Measurements from ENCODE around the gene EVPL. TPM values are rescaled to one million over a fixed set of nuclear protein-coding genes. Genes with fewer than 3 reads are reported as not detected.

The EVPL gene
- total and polyA plus RNA-seq, 2 donors (not counting 3 experiments of a cell fraction or from before 2014, with no cell fraction given) = not detected

DNA sequence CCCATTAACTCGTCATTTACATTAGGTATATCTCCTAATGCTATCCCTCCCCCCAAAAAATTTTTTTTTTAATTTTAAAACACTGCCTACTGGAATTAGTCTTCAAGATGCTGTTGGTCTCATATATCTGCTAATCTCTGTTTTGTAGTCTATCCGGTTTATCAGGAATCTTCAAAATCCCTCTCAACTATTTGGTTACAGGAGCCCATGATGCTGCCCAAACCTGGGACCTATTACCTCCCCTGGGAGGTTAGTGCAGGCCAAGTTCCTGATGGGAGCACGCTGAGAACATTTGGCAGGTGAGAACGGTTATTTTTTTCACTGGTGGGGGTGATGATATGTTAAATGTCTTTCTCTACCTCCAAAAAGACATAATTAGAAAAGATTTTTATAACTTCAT is 41.1 kb downstream of the EVPL start:
- dilution Hi-C loops (cut with MboI; ENCODE audit: extremely low pct_ligation_motif_present, low sequenced_read_pairs) = no loop called here
- Histone ChIP-seq H3K4me3 (replicated peaks in 1 of 3; ENCODE audit: insufficient read depth in 1 of 3, low read depth in 1 of 3, low read length in 3 of 3) (no peak overlapping the region), H3K27ac (ENCODE audit: insufficient read depth, low read depth, low read length) (no peak overlapping the region)

DNA sequence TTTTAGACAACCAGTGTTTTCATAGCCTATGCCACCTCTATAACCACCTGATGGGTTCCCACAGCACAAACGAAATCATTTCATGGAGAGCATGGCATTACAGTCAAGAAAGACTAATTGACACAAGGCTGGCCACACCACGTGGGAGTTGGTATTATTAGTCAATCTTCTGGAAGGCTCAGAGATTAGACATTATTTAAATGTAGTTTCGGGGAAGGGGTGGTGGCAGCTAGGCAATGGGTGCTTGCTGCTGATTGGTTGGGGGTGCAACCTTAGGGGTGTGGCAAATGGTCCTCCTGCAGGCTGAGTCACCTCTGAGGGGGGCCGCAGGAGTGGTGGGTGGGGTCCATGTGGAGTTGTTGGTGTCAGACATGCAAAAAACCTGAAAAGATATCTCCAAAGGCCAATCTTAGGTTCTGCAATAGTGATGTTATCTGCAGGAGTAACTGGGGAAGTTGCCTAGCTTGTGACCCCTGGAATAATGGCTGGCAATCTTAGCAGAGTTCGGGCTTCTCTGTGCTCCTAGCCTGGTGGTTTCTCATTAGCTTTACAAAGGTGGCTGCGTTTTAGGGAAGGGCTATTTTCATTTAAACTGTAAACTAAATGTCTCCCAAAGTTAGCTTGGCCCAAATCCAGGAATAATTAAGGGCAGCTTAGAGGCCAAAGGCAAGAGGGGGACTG is 43.5 kb downstream of the EVPL start:
- TF ChIP-seq POLR2A (IDR thresholded peaks at IDR 0.05; ENCODE audit: low read depth, low read length) (no peak), GATA2 (IDR thresholded peaks at IDR 0.05; ENCODE audit: insufficient read depth, insufficient read length, low read depth, low read length) (no peak), POLR2AphosphoS5 (IDR thresholded peaks at IDR 0.05; ENCODE audit: insufficient read depth, low read depth, low read length) (no peak), MYC (IDR thresholded peaks at IDR 0.05; ENCODE audit: low read depth, low read length) (no peak), FOS (IDR thresholded peaks at IDR 0.05; ENCODE audit: borderline replicate concordance, insufficient read depth, low read length) (no peak), EZH2 (IDR thresholded peaks at IDR 0.05; ENCODE audit: borderline replicate concordance, low read depth, low read length, severe bottlenecking) (no peak), JUN (IDR thresholded peaks at IDR 0.05; ENCODE audit: borderline replicate concordance, insufficient read depth, insufficient read length, low read depth) (no peak)
- TF ChIP-seq, protein P1, sequence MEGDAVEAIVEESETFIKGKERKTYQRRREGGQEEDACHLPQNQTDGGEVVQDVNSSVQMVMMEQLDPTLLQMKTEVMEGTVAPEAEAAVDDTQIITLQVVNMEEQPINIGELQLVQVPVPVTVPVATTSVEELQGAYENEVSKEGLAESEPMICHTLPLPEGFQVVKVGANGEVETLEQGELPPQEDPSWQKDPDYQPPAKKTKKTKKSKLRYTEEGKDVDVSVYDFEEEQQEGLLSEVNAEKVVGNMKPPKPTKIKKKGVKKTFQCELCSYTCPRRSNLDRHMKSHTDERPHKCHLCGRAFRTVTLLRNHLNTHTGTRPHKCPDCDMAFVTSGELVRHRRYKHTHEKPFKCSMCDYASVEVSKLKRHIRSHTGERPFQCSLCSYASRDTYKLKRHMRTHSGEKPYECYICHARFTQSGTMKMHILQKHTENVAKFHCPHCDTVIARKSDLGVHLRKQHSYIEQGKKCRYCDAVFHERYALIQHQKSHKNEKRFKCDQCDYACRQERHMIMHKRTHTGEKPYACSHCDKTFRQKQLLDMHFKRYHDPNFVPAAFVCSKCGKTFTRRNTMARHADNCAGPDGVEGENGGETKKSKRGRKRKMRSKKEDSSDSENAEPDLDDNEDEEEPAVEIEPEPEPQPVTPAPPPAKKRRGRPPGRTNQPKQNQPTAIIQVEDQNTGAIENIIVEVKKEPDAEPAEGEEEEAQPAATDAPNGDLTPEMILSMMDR (IDR thresholded peaks at IDR 0.05; ENCODE audit: extremely low read depth in 1 of 2, insufficient read depth in 1 of 2, low read depth in 1 of 2, low read length in 2 of 2) = no peak
- TF ChIP-seq, protein P2, sequence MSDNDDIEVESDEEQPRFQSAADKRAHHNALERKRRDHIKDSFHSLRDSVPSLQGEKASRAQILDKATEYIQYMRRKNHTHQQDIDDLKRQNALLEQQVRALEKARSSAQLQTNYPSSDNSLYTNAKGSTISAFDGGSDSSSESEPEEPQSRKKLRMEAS (IDR thresholded peaks at IDR 0.05; ENCODE audit: insufficient read depth, insufficient read length) = no peak
- FAIRE-seq (no peak), DNase-seq (ENCODE audit: low read depth, low spot score) (no peak)
- H3K79me2 ChIP-seq (ENCODE audit: control insufficient read depth, insufficient read depth, low read length) = peaks cover under 1% of the 10 kb centered on the region
- no peaks in the 10 kb centered on the region for H3K36me3 ChIP-seq (ENCODE audit: control insufficient read depth in 2 of 2, extremely low read depth in 1 of 2, insufficient read depth in 2 of 2, low read length in 2 of 2)
- H3K4me3 ChIP-seq (replicated peaks in 1 of 3; ENCODE audit: insufficient read depth in 1 of 3, low read depth in 1 of 3, low read length in 3 of 3) = no peak overlapping the region
- POLR2A ChIA-PET = no interaction called here
- H4K20me1 ChIP-seq (replicated peaks; ENCODE audit: control insufficient read depth, extremely low read depth, insufficient read depth, low read length) = no peaks in the 10 kb centered on the region
- no peak overlapping the region for H3K27ac ChIP-seq (ENCODE audit: insufficient read depth, low read depth, low read length)
- no TSS peak for BruUV-seq (replicated peaks)
- no peak overlapping the region for H2AFZ ChIP-seq (ENCODE audit: low read depth, low read length)
- peaks cover 3% of the 10 kb centered on the region for H3K4me1 ChIP-seq (ENCODE audit: control insufficient read depth, extremely low read depth, insufficient read depth, low read length)
- no peak overlapping the region for H3K4me2 ChIP-seq (ENCODE audit: insufficient read depth, low read length)
- H3K9ac ChIP-seq (replicated peaks; ENCODE audit: extremely low read depth, insufficient read depth, low read length) = no peak overlapping the region
- dilution Hi-C loops (cut with MboI; ENCODE audit: extremely low pct_ligation_motif_present, low sequenced_read_pairs) (no loop called here), intact Hi-C loops (cut with micrococcal nuclease) (no loop called here)
- no peaks in the 10 kb centered on the region for H3K9me1 ChIP-seq (replicated peaks; ENCODE audit: control insufficient read depth, extremely low read depth, insufficient read depth, low read length)
- no peaks in the 10 kb centered on the region for H3K9me3 ChIP-seq (replicated peaks; ENCODE audit: control insufficient read depth, insufficient read depth, low read length)
- no peaks in the 10 kb centered on the region for H3K27me3 ChIP-seq (ENCODE audit: control insufficient read depth in 2 of 2, insufficient read depth in 2 of 2, low read length in 2 of 2)
- CTCF ChIA-PET = interaction anchor here (1.1 to 1.6 kb wide), 3 partner anchors 16 to 18 kb away, joined by 3 to 4 read pairs (median 3); partner anchors contain the start of gene CDK3

More for the DNA sequence above, 41.1 kb downstream of the EVPL start:
- no peaks in the 10 kb centered on the region for H3K27me3 ChIP-seq (ENCODE audit: control insufficient read depth in 2 of 2, insufficient read depth in 2 of 2, low read length in 2 of 2)
- H3K9ac ChIP-seq (replicated peaks; ENCODE audit: extremely low read depth, insufficient read depth, low read length) = no peak overlapping the region
- no peaks in the 10 kb centered on the region for H3K79me2 ChIP-seq (ENCODE audit: control insufficient read depth, insufficient read depth, low read length)
- POLR2A ChIA-PET = no interaction called here
- H3K9me1 ChIP-seq (replicated peaks; ENCODE audit: control insufficient read depth, extremely low read depth, insufficient read depth, low read length) = no peaks in the 10 kb centered on the region
- CTCF ChIA-PET = no interaction called here
- H3K4me2 ChIP-seq (ENCODE audit: insufficient read depth, low read length) = no peak overlapping the region
- FAIRE-seq = no peak
- H3K9me3 ChIP-seq (replicated peaks; ENCODE audit: control insufficient read depth, insufficient read depth, low read length) = no peaks in the 10 kb centered on the region
- no TSS peak for BruUV-seq (replicated peaks)
- intact Hi-C loops (cut with micrococcal nuclease) = no loop called here
- no peaks in the 10 kb centered on the region for H3K36me3 ChIP-seq (ENCODE audit: control insufficient read depth in 2 of 2, extremely low read depth in 1 of 2, insufficient read depth in 2 of 2, low read length in 2 of 2)
- no peak overlapping the region for H2AFZ ChIP-seq (ENCODE audit: low read depth, low read length)
- no peak for DNase-seq (ENCODE audit: low read depth, low spot score)
- H3K4me1 ChIP-seq (ENCODE audit: control insufficient read depth, extremely low read depth, insufficient read depth, low read length) = no peaks in the 10 kb centered on the region
- H4K20me1 ChIP-seq (replicated peaks; ENCODE audit: control insufficient read depth, extremely low read depth, insufficient read depth, low read length) = no peaks in the 10 kb centered on the region
- TF ChIP-seq JUN (IDR thresholded peaks at IDR 0.05; ENCODE audit: borderline replicate concordance, insufficient read depth, insufficient read length, low read depth) = no peak
- no peak for TF ChIP-seq EZH2 (IDR thresholded peaks at IDR 0.05; ENCODE audit: borderline replicate concordance, low read depth, low read length, severe bottlenecking)
- TF ChIP-seq, protein P1 (IDR thresholded peaks at IDR 0.05; ENCODE audit: extremely low read depth in 1 of 2, insufficient read depth in 1 of 2, low read depth in 1 of 2, low read length in 2 of 2) = no peak
